ENCODE measurements around the gene C4B.
A peak's percentile ranks its signal among the peaks of the same experiment; 100 is the strongest.

C4B gene

GRCh38 chr6:32082935-32083334, 68.3 kb downstream of the C4B start:
- intact Hi-C loops (cut with DNase I; ENCODE audit: low total_unique reads): no loop called here
- peaks cover 8 to 46% (median 41%) of the 10 kb centered on the region in 3 donors for H3K36me3 ChIP-seq
- H3K27ac ChIP-seq: peak overlapping the region; percentile 67 to 70
- TF ChIP-seq CTCF (IDR thresholded peaks at IDR 0.05): no peak
- H3K4me3 ChIP-seq: no peak overlapping the region
- H3K9me3 ChIP-seq: no peaks in the 10 kb centered on the region
- H3K4me1 ChIP-seq: peaks cover 0 to 41% (median 25%) of the 10 kb centered on the region in 4 donors
- H3K27me3 ChIP-seq: no peaks in the 10 kb centered on the region
- peak; percentile 89 to 90 for DNase-seq

GRCh38 chr6:32083812-32084768, 69.5 kb downstream of the C4B start:
- Histone ChIP-seq H3K4me3 (no peak overlapping the region), H3K27ac (peak overlapping the region; percentile 67 to 70), H3K4me1 (peaks cover 0 to 44% (median 27%) of the 10 kb centered on the region in 4 donors), H3K36me3 (peaks cover 0 to 41% (median 33%) of the 10 kb centered on the region in 3 donors), H3K27me3 (no peaks in the 10 kb centered on the region), H3K9me3 (no peaks in the 10 kb centered on the region)
- no peak for DNase-seq
- TF ChIP-seq CTCF (IDR thresholded peaks at IDR 0.05): no peak
- intact Hi-C loops (cut with DNase I; ENCODE audit: low total_unique reads): no loop called here

GRCh38 chr6:32084780-32085179, 70.2 kb downstream of the C4B start:
- no peak for TF ChIP-seq CTCF (IDR thresholded peaks at IDR 0.05)
- H3K27ac ChIP-seq: peak overlapping the region in 1 of 2 donors; percentile 67

More at GRCh38 chr6:32084780-32085179, 70.2 kb downstream of the C4B start:
- DNase-seq: no peak
- H3K27me3 ChIP-seq: no peaks in the 10 kb centered on the region
- no peaks in the 10 kb centered on the region for H3K9me3 ChIP-seq
- peaks cover 0 to 44% (median 27%) of the 10 kb centered on the region in 4 donors for H3K4me1 ChIP-seq
- H3K4me3 ChIP-seq: no peak overlapping the region
- peaks cover 0 to 34% (median 29%) of the 10 kb centered on the region in 3 donors for H3K36me3 ChIP-seq
- intact Hi-C loops (cut with DNase I; ENCODE audit: low total_unique reads): loop anchor here (5.0 kb wide), 1 partner anchor 68 kb away; the partner anchor contains the start of genes PPT2 and PRRT1
